Brain microvascular endothelial cell (primary cell): Measurements from ENCODE around the gene TMEM8B.

Experiments used
- DNase-seq: peaks from one replicate; pipeline ENCODE4 v3.0.0-alpha.2; 2020
- H3K27ac ChIP-seq: fragments of 250-450 bp; sonication (Bioruptor Pico); 2 replicates; pipeline ENCODE4 v1.5.1; 2020; ENCODE audit warnings: mild to moderate bottlenecking, moderate library complexity
- H3K27me3 ChIP-seq: fragments of 250-450 bp; sonication (Bioruptor Pico); replicated peaks from 2 replicates; pipeline ENCODE4 v1.5.1; 2020; ENCODE audit warnings: mild to moderate bottlenecking
- H3K36me3 ChIP-seq: fragments of 250-450 bp; sonication (Bioruptor Pico); replicated peaks from 2 replicates; pipeline ENCODE4 v1.5.1; 2020; ENCODE audit warnings: mild to moderate bottlenecking
- H3K4me3 ChIP-seq: 2 replicates; pipeline ENCODE4 v1.5.1; 2011; ENCODE audit warnings: low read depth, mild to moderate bottlenecking, control low read depth, low read length, moderate library complexity
- CTCF ChIP-seq: IDR thresholded peaks from 2 replicates; pipeline ENCODE4 v1.5.1; 2011; ENCODE audit warnings: low read depth, mild to moderate bottlenecking, moderate library complexity, low read length, control low read depth, inconsistent platforms; ENCODE audit errors: missing control alignments
- in situ Hi-C: cut with HindIII; loops from 2 replicates; pipeline ENCODE4 v1.10.0; 2017; ENCODE audit warnings: low sequenced_read_pairs, low pct_ligation_motif_present

Gene TMEM8B

GRCh38 chr9:35859310-35859989, 30.4 kb downstream of the TMEM8B start:
- H3K4me3 ChIP-seq = no peak overlapping the region
- H3K36me3 ChIP-seq = no peaks in the 10 kb centered on the region
- peak; percentile 19 for TF ChIP-seq CTCF
- no peak for DNase-seq
- H3K27me3 ChIP-seq = peaks cover 1% of the 10 kb centered on the region
- in situ Hi-C loops = no loop called here
- H3K27ac ChIP-seq = no peak overlapping the region

- no peak overlapping the region for H3K27ac ChIP-seq
- no peaks in the 10 kb centered on the region for H3K36me3 ChIP-seq
- no peak overlapping the region for H3K4me3 ChIP-seq
- TF ChIP-seq CTCF = no peak
- DNase-seq = no peak
- in situ Hi-C loops = no loop called here
- peaks cover 1% of the 10 kb centered on the region for H3K27me3 ChIP-seq
These were observed 30.9 kb downstream of the TMEM8B start for GRCh38 chr9:35859990-35860339.

GRCh38 chr9:35861161-35861897, 32.3 kb downstream of the TMEM8B start:
- TF ChIP-seq CTCF = no peak
- H3K27ac ChIP-seq = no peak overlapping the region
- in situ Hi-C loops = no loop called here
- H3K36me3 ChIP-seq = no peaks in the 10 kb centered on the region
- no peak overlapping the region for H3K4me3 ChIP-seq
- DNase-seq = no peak
- peaks cover 1% of the 10 kb centered on the region for H3K27me3 ChIP-seq

- no peak for TF ChIP-seq CTCF
- Histone ChIP-seq H3K36me3 (no peaks in the 10 kb centered on the region), H3K27me3 (peaks cover 1% of the 10 kb centered on the region), H3K27ac (no peak overlapping the region), H3K4me3 (no peak overlapping the region)
- DNase-seq = no peak
- in situ Hi-C loops = no loop called here
These were observed 33.3 kb downstream of the TMEM8B start for GRCh38 chr9:35862328-35862727.

- H3K36me3 ChIP-seq = no peaks in the 10 kb centered on the region
- in situ Hi-C loops = no loop called here
- DNase-seq = no peak
- no peak for TF ChIP-seq CTCF
- H3K27me3 ChIP-seq = peaks cover 1% of the 10 kb centered on the region
- H3K27ac ChIP-seq = no peak overlapping the region
- H3K4me3 ChIP-seq = no peak overlapping the region
These were observed 34.6 kb downstream of the TMEM8B start for GRCh38 chr9:35863583-35863982.
